Liver (tissue), 9 donors: ENCODE measurements around the gene SMC6. TPM values are rescaled to one million over a fixed set of nuclear protein-coding genes. Genes with fewer than 3 reads are reported as not detected.

Source experiments
- DNase-seq: peaks from one replicate; pipeline ENCODE4 v3.0.0-alpha.2; 2017; ENCODE audit warnings: low spot score
- H3K27ac ChIP-seq, 2 donors: one replicate each; pipeline ENCODE4 v1.7.0; 2013; ENCODE audit warnings: inconsistent platforms in 2 of 2, low read length in 2 of 2, control low read depth in 1 of 2, low read depth in 1 of 2, mild to moderate bottlenecking in 1 of 2
- H3K27me3 ChIP-seq, 4 donors: one replicate each; pipeline versions ENCODE4 v1.6.1 to v1.7.0; 2013; ENCODE audit warnings: low read length in 3 of 4, inconsistent platforms in 1 of 4, mild to moderate bottlenecking in 1 of 4, moderate library complexity in 1 of 4; ENCODE audit not compliant: control insufficient read depth in 4 of 4, insufficient read depth in 4 of 4
- H3K36me3 ChIP-seq, 4 donors: one replicate each; pipeline versions ENCODE4 v1.6.1 to v1.7.0; 2013; ENCODE audit warnings: low read length in 3 of 4, mild to moderate bottlenecking in 3 of 4, low read depth in 1 of 4, moderate library complexity in 1 of 4; ENCODE audit not compliant: control insufficient read depth in 4 of 4, insufficient read depth in 3 of 4
- H3K4me1 ChIP-seq, 4 donors: one replicate each; pipeline versions ENCODE4 v1.6.1 to v1.7.0; 2013; ENCODE audit warnings: low read length in 3 of 4, mild to moderate bottlenecking in 3 of 4, moderate library complexity in 1 of 4; ENCODE audit not compliant: control insufficient read depth in 4 of 4, insufficient read depth in 4 of 4
- H3K4me3 ChIP-seq, 3 donors: one replicate each; pipeline versions ENCODE4 v1.6.1 to v1.7.0; 2013; ENCODE audit warnings: low read length in 3 of 3, control low read depth in 1 of 3, low read depth in 1 of 3, mild to moderate bottlenecking in 1 of 3
- H3K9ac ChIP-seq, 2 donors: one replicate each; pipeline ENCODE4 v1.7.0; 2013; ENCODE audit warnings: low read length in 2 of 2, mild to moderate bottlenecking in 2 of 2, moderate library complexity in 2 of 2, control low read depth in 1 of 2, low read depth in 1 of 2
- H3K9me3 ChIP-seq, 4 donors: one replicate each; pipeline versions ENCODE4 v1.6.1 to v1.7.0; 2013; ENCODE audit warnings: low read length in 3 of 4; ENCODE audit not compliant: control insufficient read depth in 4 of 4
- CTCF ChIP-seq: fragments of 150-350 bp; IDR thresholded peaks from 2 replicates; pipeline ENCODE4 v1.5.1; 2017; ENCODE audit warnings: improper control_type of control experiment, low read depth, low read length; ENCODE audit not compliant: missing input control
- EGR1 ChIP-seq, 2 donors: IDR thresholded peaks; 2 replicates each; pipeline ENCODE4 v1.6.1; 2016 to 2018; ENCODE audit warnings: antibody characterized with exemption in 2 of 2, low read depth in 2 of 2
- MAX ChIP-seq: IDR thresholded peaks from 2 replicates; pipeline ENCODE4 v1.6.1; 2016; ENCODE audit warnings: antibody characterized with exemption
- REST ChIP-seq: IDR thresholded peaks from 2 replicates; pipeline ENCODE4 v1.6.1; 2016; ENCODE audit warnings: antibody characterized with exemption, mild to moderate bottlenecking
- SP1 ChIP-seq: IDR thresholded peaks from 2 replicates; pipeline ENCODE4 v1.6.1; 2018; ENCODE audit warnings: antibody characterized with exemption, mild to moderate bottlenecking
- ZBTB33 ChIP-seq: IDR thresholded peaks from 2 replicates; pipeline ENCODE4 v1.6.1; 2016; ENCODE audit warnings: antibody characterized with exemption
- WGBS: extraction: QIAGEN DNeasy Blood & Tissue Kit; methylation state at CpG from one replicate; pipeline ENCODE4 v1.1.7; 2013; 5-methylcytosine and 5-hydroxymethylcytosine counted together
- polyA plus RNA-seq, 2 donors: library from polyadenylated mRNA; stranded (reverse) in 1 of 2; unstranded in 1 of 2; fragments of 200-250 nt in 1 of 2; fragments of >200 nt in 1 of 2; fragmentation: Nextera tagmentation in 1 of 2; extraction: Ambion mirVana in 1 of 2; gene quantifications; one replicate each; pipeline versions ENCODE4 v1.2.1 to v1.2.3, GENCODE V29; 2013 to 2015
- total RNA-seq, 2 donors: library from RNA; depleted of rRNA; stranded (reverse); fragments of >200 nt; gene quantifications; one replicate each; pipeline ENCODE4 v1.2.3, GENCODE V29; 2014
- donor health status: healthy.
- donor health status: healthy.
- donor health status: healthy.
- donor health status: healthy.
- donor health status: healthy.

The SMC6 gene
- total and polyA plus RNA-seq, 4 donors = 2.6 to 22.3 (median 11.0) TPM

GRCh38 chr2:17638196-17638743 is 115.3 kb downstream of the SMC6 start (continued):
- TF ChIP-seq CTCF (no peak), EGR1 (IDR thresholded peaks at IDR 0.05; ENCODE audit: low read depth in 2 of 2) (no peak)

GRCh38 chr2:17637131-17637906 is 116.3 kb downstream of the SMC6 start:
- TF ChIP-seq REST = no peak
- WGBS = 91% methylated on average over 8 of the region's 8 CpGs
- H3K4me1 ChIP-seq = no peaks in the 10 kb centered on the region
- H3K9ac ChIP-seq = no peak overlapping the region
- no peak for DNase-seq
- no peaks in the 10 kb centered on the region for H3K36me3 ChIP-seq
- H3K27me3 ChIP-seq = no peaks in the 10 kb centered on the region
- no peaks in the 10 kb centered on the region for H3K9me3 ChIP-seq
- no peak overlapping the region for H3K27ac ChIP-seq
- H3K4me3 ChIP-seq = no peak overlapping the region

- DNase-seq = no peak
- no peak overlapping the region for H3K27ac ChIP-seq
- H3K9ac ChIP-seq = no peak overlapping the region
- no peak overlapping the region for H3K4me3 ChIP-seq
- H3K36me3 ChIP-seq = no peaks in the 10 kb centered on the region
- no peaks in the 10 kb centered on the region for H3K9me3 ChIP-seq
- TF ChIP-seq ZBTB33 (no peak), MAX (no peak), SP1 (no peak)
- H3K27me3 ChIP-seq = no peaks in the 10 kb centered on the region
- H3K4me1 ChIP-seq = no peaks in the 10 kb centered on the region
- WGBS = 94% methylated on average over 3 of the region's 3 CpGs
These were observed 117.4 kb downstream of the SMC6 start for GRCh38 chr2:17636257-17636656.
